ENCODE results near the gene PLD1.

Gene PLD1

GRCh38 chr3:171718493-171719185 is 91.6 kb downstream of the PLD1 start:
- TF ChIP-seq, protein P1, sequence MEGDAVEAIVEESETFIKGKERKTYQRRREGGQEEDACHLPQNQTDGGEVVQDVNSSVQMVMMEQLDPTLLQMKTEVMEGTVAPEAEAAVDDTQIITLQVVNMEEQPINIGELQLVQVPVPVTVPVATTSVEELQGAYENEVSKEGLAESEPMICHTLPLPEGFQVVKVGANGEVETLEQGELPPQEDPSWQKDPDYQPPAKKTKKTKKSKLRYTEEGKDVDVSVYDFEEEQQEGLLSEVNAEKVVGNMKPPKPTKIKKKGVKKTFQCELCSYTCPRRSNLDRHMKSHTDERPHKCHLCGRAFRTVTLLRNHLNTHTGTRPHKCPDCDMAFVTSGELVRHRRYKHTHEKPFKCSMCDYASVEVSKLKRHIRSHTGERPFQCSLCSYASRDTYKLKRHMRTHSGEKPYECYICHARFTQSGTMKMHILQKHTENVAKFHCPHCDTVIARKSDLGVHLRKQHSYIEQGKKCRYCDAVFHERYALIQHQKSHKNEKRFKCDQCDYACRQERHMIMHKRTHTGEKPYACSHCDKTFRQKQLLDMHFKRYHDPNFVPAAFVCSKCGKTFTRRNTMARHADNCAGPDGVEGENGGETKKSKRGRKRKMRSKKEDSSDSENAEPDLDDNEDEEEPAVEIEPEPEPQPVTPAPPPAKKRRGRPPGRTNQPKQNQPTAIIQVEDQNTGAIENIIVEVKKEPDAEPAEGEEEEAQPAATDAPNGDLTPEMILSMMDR (IDR thresholded peaks at IDR 0.05; ENCODE audit: insufficient read depth, low read depth, low read length, missing control alignments): no peak
- H3K4me3 ChIP-seq (ENCODE audit: low read length): no peak overlapping the region
- no peak for DNase-seq (ENCODE audit: low read depth)

- no peak overlapping the region for H3K4me3 ChIP-seq (ENCODE audit: low read length)
- no peak for DNase-seq (ENCODE audit: low read depth)
- TF ChIP-seq, protein P1 (IDR thresholded peaks at IDR 0.05; ENCODE audit: insufficient read depth, low read depth, low read length, missing control alignments): no peak
Measured at GRCh38 chr3:171715155-171715554, 95.1 kb downstream of the PLD1 start.

- no peak overlapping the region for H3K4me3 ChIP-seq (ENCODE audit: low read length)
- DNase-seq (ENCODE audit: low read depth): peak; percentile 7
- TF ChIP-seq, protein P1 (IDR thresholded peaks at IDR 0.05; ENCODE audit: insufficient read depth, low read depth, low read length, missing control alignments): no peak
Measured at GRCh38 chr3:171712171-171712938, 97.9 kb downstream of the PLD1 start.

DNA sequence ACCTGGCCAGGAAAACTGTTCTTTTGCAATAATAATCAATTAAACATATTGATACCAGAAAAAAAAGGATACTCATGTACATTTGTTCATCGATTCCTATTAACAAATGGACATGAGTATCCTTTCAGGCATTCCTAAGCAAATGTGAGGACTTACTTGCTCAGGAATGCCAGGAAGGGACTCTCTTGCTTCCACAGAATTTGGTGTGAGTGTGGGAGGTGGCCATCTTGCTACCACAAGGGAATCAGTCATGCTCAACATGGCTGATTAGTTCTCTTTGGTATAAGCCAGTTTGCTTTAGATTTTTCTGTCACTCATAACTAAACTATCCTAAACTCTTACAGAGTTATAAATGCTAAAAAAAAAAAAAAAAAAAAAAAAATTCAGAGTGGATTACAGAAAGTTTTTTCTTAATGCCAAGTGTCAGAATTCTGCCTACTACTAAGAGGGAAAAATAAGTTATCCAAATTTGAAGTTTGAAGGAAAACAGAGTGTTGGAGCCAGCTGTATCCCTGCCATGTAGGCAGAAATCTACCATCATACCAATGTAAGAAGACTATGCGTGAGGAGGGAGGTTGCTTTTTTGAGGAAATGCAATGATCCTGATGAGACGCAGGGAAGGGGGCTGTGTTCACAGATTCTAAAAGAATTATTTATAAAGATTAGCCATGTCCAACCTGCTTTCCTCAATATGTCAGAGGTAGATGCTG is 98.7 kb downstream of the PLD1 start:
- TF ChIP-seq, protein P1 (IDR thresholded peaks at IDR 0.05; ENCODE audit: insufficient read depth, low read depth, low read length, missing control alignments): no peak
- DNase-seq (ENCODE audit: low read depth): no peak
- H3K4me3 ChIP-seq (ENCODE audit: low read length): no peak overlapping the region

DNA sequence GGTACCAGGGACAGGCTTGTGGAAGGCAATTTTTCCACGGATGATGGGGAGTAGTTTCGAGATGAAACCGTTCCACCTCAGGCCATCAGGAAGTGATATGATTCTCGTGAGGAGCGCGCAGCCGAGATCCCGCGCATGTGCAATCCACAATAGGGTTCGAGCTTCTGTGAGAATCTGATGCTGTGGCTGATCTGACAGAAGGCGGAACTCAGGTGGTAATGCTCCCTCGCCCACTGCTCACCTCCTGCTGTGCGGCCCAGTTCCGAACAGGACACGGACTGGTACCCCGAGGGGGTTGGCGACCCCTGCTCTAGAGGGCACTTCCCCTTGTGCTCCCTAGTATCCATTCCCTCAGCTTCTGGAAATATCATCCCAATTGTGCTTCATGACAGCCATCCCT is 99.9 kb downstream of the PLD1 start:
- no peak for DNase-seq (ENCODE audit: low read depth)
- no peak overlapping the region for H3K4me3 ChIP-seq (ENCODE audit: low read length)
- TF ChIP-seq, protein P1 (IDR thresholded peaks at IDR 0.05; ENCODE audit: insufficient read depth, low read depth, low read length, missing control alignments): no peak

- TF ChIP-seq, protein P1 (IDR thresholded peaks at IDR 0.05; ENCODE audit: insufficient read depth, low read depth, low read length, missing control alignments): no peak
- peak; percentile 3 for DNase-seq (ENCODE audit: low read depth)
- H3K4me3 ChIP-seq (ENCODE audit: low read length): no peak overlapping the region
Measured at GRCh38 chr3:171704814-171705213, 105.5 kb downstream of the PLD1 start.

All from epithelial cell of esophagus (primary cell).